ENCODE data around the gene KRTAP10-10.

KRTAP10-10 gene

GRCh38 chr21:44612669-44613229 lies 24.4 kb upstream of the KRTAP10-10 start:
- H3K4me3 Mint-ChIP-seq, result no peak overlapping the region
- H3K27ac Mint-ChIP-seq, result no peak overlapping the region
- H3K36me3 Mint-ChIP-seq, result peaks cover 9% of the 10 kb centered on the region
- CTCF ChIA-PET, result interaction anchor here (0.8 kb wide), 1 partner anchor 127 kb away, joined by 3 read pairs; no protein-coding TSS in a partner anchor
- peaks cover 17% of the 10 kb centered on the region for H3K27me3 Mint-ChIP-seq
- H3K4me1 Mint-ChIP-seq, result peaks cover 17% of the 10 kb centered on the region
- peaks cover 38% of the 10 kb centered on the region for H3K9me3 Mint-ChIP-seq
- DNase-seq, result no peak

DNA sequence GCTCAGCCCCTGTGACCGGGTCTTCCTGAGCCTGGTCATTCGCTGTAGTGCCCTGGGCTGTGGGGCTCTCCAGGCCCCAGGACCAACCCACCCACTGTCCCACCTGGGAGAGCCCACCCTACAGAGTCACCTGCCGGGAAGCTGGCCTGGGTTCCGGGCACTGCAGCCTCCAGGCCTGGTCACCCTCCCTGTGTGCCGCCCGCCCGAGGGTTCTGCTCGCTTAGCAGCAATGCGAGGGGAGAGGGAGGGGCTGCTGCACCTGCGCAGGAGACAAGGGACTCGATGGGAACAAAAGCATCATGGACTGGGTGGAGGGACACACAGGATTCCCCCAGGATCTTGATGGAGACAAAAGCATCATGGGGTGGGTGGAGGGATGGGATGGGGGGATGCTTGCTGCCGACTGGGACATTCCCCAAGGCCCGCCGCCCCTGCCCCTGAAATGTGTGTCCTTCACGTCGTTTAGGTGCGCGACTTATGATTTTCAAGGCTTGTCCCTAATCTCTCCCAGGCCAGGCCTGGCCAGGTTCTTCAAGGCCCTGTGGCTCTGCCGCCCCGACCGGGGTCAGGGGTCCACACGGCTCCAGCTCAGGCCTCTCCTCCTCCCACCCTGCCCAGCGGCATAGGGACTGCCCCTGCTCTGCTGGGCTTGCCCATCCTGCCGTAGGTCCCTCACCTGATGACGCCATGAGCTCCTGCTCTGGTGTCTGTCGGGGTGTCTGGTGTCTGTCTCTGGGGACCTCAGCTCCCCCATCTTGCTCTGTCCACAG lies 23.6 kb upstream of the KRTAP10-10 start:
- Mint-ChIP-seq H3K27me3 (peaks cover 17% of the 10 kb centered on the region), H3K36me3 (peaks cover 13% of the 10 kb centered on the region), H3K9me3 (peaks cover 41% of the 10 kb centered on the region), H3K4me3 (no peak overlapping the region), H3K4me1 (peaks cover 25% of the 10 kb centered on the region), H3K27ac (no peak overlapping the region)
- DNase-seq, result no peak
- CTCF ChIA-PET, result no interaction called here

- Mint-ChIP-seq H3K4me3 (no peak overlapping the region), H3K27ac (no peak overlapping the region), H3K4me1 (peaks cover 31% of the 10 kb centered on the region), H3K36me3 (peaks cover 19% of the 10 kb centered on the region), H3K9me3 (peaks cover 45% of the 10 kb centered on the region), H3K27me3 (peaks cover 17% of the 10 kb centered on the region)
- CTCF ChIA-PET, result no interaction called here
- no peak for DNase-seq
These were observed 23.0 kb upstream of the KRTAP10-10 start for GRCh38 chr21:44614161-44614631.

DNA sequence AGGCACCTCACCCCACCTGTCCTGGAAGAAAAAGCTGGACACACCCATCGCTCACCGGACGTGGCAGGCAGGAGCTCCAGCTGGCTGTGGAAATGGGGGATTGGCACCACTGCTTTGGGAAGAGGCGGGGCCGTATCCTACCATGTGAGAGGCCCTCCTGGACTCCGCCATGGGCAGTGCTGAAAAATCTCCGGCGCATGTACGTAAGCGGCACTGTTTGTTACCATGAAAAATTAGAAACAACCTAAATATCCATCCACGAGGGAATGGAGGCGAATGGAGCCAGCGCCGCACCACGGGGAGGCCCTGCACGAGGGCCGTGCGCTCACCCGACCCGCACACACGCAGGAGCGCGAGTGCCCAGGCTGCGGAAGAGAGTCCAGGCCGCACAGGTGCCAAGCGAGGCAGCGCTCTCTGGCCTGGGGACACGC lies 22.2 kb upstream of the KRTAP10-10 start:
- Mint-ChIP-seq H3K27me3 (peaks cover 17% of the 10 kb centered on the region), H3K36me3 (peaks cover 24% of the 10 kb centered on the region), H3K4me3 (no peak overlapping the region), H3K9me3 (peaks cover 45% of the 10 kb centered on the region), H3K27ac (no peak overlapping the region), H3K4me1 (peaks cover 39% of the 10 kb centered on the region)
- CTCF ChIA-PET, result no interaction called here
- no peak for DNase-seq

GRCh38 chr21:44615466-44615865 lies 21.7 kb upstream of the KRTAP10-10 start:
- DNase-seq, result no peak
- CTCF ChIA-PET, result no interaction called here
- no peak overlapping the region for H3K27ac Mint-ChIP-seq
- peaks cover 14% of the 10 kb centered on the region for H3K27me3 Mint-ChIP-seq
- H3K9me3 Mint-ChIP-seq, result peaks cover 44% of the 10 kb centered on the region
- peaks cover 27% of the 10 kb centered on the region for H3K36me3 Mint-ChIP-seq
- H3K4me1 Mint-ChIP-seq, result peaks cover 41% of the 10 kb centered on the region
- H3K4me3 Mint-ChIP-seq, result no peak overlapping the region

- no peak overlapping the region for H3K27ac Mint-ChIP-seq
- CTCF ChIA-PET, result no interaction called here
- no peak for DNase-seq
- peaks cover 44% of the 10 kb centered on the region for H3K9me3 Mint-ChIP-seq
- peaks cover 41% of the 10 kb centered on the region for H3K4me1 Mint-ChIP-seq
- H3K27me3 Mint-ChIP-seq, result peaks cover 11% of the 10 kb centered on the region
- no peak overlapping the region for H3K4me3 Mint-ChIP-seq
- H3K36me3 Mint-ChIP-seq, result peaks cover 31% of the 10 kb centered on the region
These were observed 21.1 kb upstream of the KRTAP10-10 start for GRCh38 chr21:44615911-44616590.

- DNase-seq, result no peak
- H3K9me3 Mint-ChIP-seq, result peaks cover 38% of the 10 kb centered on the region
- peaks cover 11% of the 10 kb centered on the region for H3K27me3 Mint-ChIP-seq
- peaks cover 26% of the 10 kb centered on the region for H3K36me3 Mint-ChIP-seq
- CTCF ChIA-PET, result no interaction called here
- H3K27ac Mint-ChIP-seq, result no peak overlapping the region
- H3K4me3 Mint-ChIP-seq, result no peak overlapping the region
- H3K4me1 Mint-ChIP-seq, result peaks cover 41% of the 10 kb centered on the region
These were observed 20.6 kb upstream of the KRTAP10-10 start for GRCh38 chr21:44616591-44616926.

- H3K36me3 Mint-ChIP-seq, result peaks cover 29% of the 10 kb centered on the region
- CTCF ChIA-PET, result no interaction called here
- peaks cover 11% of the 10 kb centered on the region for H3K27me3 Mint-ChIP-seq
- peaks cover 38% of the 10 kb centered on the region for H3K9me3 Mint-ChIP-seq
- peaks cover 41% of the 10 kb centered on the region for H3K4me1 Mint-ChIP-seq
- DNase-seq, result no peak
- H3K27ac Mint-ChIP-seq, result no peak overlapping the region
- H3K4me3 Mint-ChIP-seq, result no peak overlapping the region
These were observed 20.1 kb upstream of the KRTAP10-10 start for GRCh38 chr21:44617071-44617501.

GRCh38 chr21:44618504-44618903 lies 18.7 kb upstream of the KRTAP10-10 start:
- Mint-ChIP-seq H3K4me1 (peaks cover 41% of the 10 kb centered on the region), H3K9me3 (peaks cover 43% of the 10 kb centered on the region), H3K36me3 (peaks cover 37% of the 10 kb centered on the region), H3K27ac (peak overlapping the region; percentile 91), H3K27me3 (peaks cover 6% of the 10 kb centered on the region), H3K4me3 (peak overlapping the region; percentile 30)
- CTCF ChIA-PET, result interaction anchor here (0.9 to 1.2 kb wide), 2 partner anchors 35 to 46 kb away, joined by 3 read pairs; no protein-coding TSS in a partner anchor
- no peak for DNase-seq

- Mint-ChIP-seq H3K4me1 (peaks cover 41% of the 10 kb centered on the region), H3K27me3 (peaks cover 6% of the 10 kb centered on the region), H3K9me3 (peaks cover 47% of the 10 kb centered on the region), H3K27ac (peak overlapping the region; percentile 91), H3K4me3 (peak overlapping the region; percentile 30), H3K36me3 (peaks cover 38% of the 10 kb centered on the region)
- peak; percentile 71 for DNase-seq
- CTCF ChIA-PET, result interaction anchor here (0.5 to 1.2 kb wide), 3 partner anchors 35 to 45 kb away, joined by 3 read pairs; no protein-coding TSS in a partner anchor
These were observed 18.2 kb upstream of the KRTAP10-10 start for GRCh38 chr21:44618909-44619308.

DNA sequence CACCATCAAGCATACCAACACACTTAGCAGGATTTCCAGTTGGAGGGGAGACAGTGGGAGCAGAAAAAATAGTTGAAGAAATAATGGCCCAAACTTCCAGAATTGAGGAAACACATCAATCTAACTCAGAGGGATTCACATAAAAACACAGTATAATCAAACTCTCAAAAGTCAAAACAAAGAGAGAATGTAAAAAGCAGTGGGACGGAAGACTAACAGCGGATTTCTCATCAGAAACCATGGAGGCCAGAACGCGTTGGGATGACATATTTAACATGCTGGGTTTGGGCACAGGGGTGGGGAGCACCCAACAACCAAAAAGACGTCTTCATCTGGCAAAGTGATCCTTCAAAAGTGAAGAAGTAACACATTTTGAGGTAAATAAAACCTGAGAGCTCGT lies 17.3 kb upstream of the KRTAP10-10 start:
- peaks cover 10% of the 10 kb centered on the region for H3K27me3 Mint-ChIP-seq
- H3K4me3 Mint-ChIP-seq, result no peak overlapping the region
- CTCF ChIA-PET, result no interaction called here
- peaks cover 39% of the 10 kb centered on the region for H3K4me1 Mint-ChIP-seq
- no peak for DNase-seq
- peaks cover 44% of the 10 kb centered on the region for H3K36me3 Mint-ChIP-seq
- H3K27ac Mint-ChIP-seq, result peak overlapping the region; percentile 91
- peaks cover 55% of the 10 kb centered on the region for H3K9me3 Mint-ChIP-seq

GRCh38 chr21:44623575-44623974 lies 13.6 kb upstream of the KRTAP10-10 start:
- H3K27ac Mint-ChIP-seq, result no peak overlapping the region
- peaks cover 40% of the 10 kb centered on the region for H3K36me3 Mint-ChIP-seq
- peaks cover 12% of the 10 kb centered on the region for H3K27me3 Mint-ChIP-seq
- H3K9me3 Mint-ChIP-seq, result peaks cover 54% of the 10 kb centered on the region
- H3K4me3 Mint-ChIP-seq, result no peak overlapping the region
- DNase-seq, result no peak
- H3K4me1 Mint-ChIP-seq, result peaks cover 16% of the 10 kb centered on the region
- CTCF ChIA-PET, result interaction anchor here (1.0 kb wide), 1 partner anchor 31 kb away, joined by 3 read pairs; the partner anchor contains the start of gene KRTAP12-4

GRCh38 chr21:44625756-44626155 lies 11.4 kb upstream of the KRTAP10-10 start:
- H3K27me3 Mint-ChIP-seq, result peaks cover 18% of the 10 kb centered on the region
- no peak for DNase-seq
- H3K27ac Mint-ChIP-seq, result no peak overlapping the region
- peaks cover 29% of the 10 kb centered on the region for H3K36me3 Mint-ChIP-seq
- CTCF ChIA-PET, result no interaction called here
- H3K4me3 Mint-ChIP-seq, result no peak overlapping the region
- peaks cover 45% of the 10 kb centered on the region for H3K9me3 Mint-ChIP-seq
- peaks cover 12% of the 10 kb centered on the region for H3K4me1 Mint-ChIP-seq

- Mint-ChIP-seq H3K9me3 (peaks cover 48% of the 10 kb centered on the region), H3K27me3 (peaks cover 18% of the 10 kb centered on the region), H3K4me1 (peaks cover 12% of the 10 kb centered on the region), H3K36me3 (peaks cover 31% of the 10 kb centered on the region), H3K27ac (no peak overlapping the region), H3K4me3 (no peak overlapping the region)
- no peak for DNase-seq
- CTCF ChIA-PET, result no interaction called here
These were observed 10.9 kb upstream of the KRTAP10-10 start for GRCh38 chr21:44626262-44626661.
